Progenitor cell of endocrine pancreas (in vitro differentiated cells): ENCODE data around the gene NME3. TPM values are rescaled to one million over a fixed set of nuclear protein-coding genes. Genes with fewer than 3 reads are reported as not detected.
A peak's percentile ranks its signal among the peaks of the same experiment; 100 is the strongest.

Experiments used
- DNase-seq: peaks from one replicate; pipeline ENCODE4 v3.0.0; 2021; ENCODE audit warnings: low spot score; ENCODE audit not compliant: unreplicated experiment
- H3K27ac Mint-ChIP-seq: 2 replicates; pipeline ENCODE4 v1.8.0; 2021; ENCODE audit warnings: mild to moderate bottlenecking, moderate library complexity, mixed read lengths
- H3K27me3 Mint-ChIP-seq: 2 replicates; pipeline ENCODE4 v1.8.0; 2021; ENCODE audit warnings: mixed read lengths
- H3K36me3 Mint-ChIP-seq: 2 replicates; pipeline ENCODE4 v1.8.0; 2022; ENCODE audit warnings: mixed read lengths; ENCODE audit not compliant: insufficient read depth
- H3K4me1 Mint-ChIP-seq: 2 replicates; pipeline ENCODE4 v1.8.0; 2021; ENCODE audit warnings: low read depth, mixed read lengths
- H3K4me3 Mint-ChIP-seq: 2 replicates; pipeline ENCODE4 v1.8.0; 2021; ENCODE audit warnings: low read depth, mild to moderate bottlenecking, moderate library complexity, mixed read lengths
- H3K9me3 Mint-ChIP-seq: 2 replicates; pipeline ENCODE4 v1.8.0; 2021; ENCODE audit warnings: low read depth, mixed read lengths
- CTCF ChIP-seq: fragments of 200-600 bp; sonication (generic); IDR thresholded peaks from one replicate; pipeline ENCODE4 v1.5.0; 2021; ENCODE audit warnings: antibody characterized with exemption, mild to moderate bottlenecking; ENCODE audit not compliant: unreplicated experiment
- total RNA-seq: library from RNA; stranded (reverse); gene quantifications from 2 replicates; pipeline ENCODE4 v1.2.1, GENCODE V29; 2021

NME3 gene
- total RNA-seq, 1 donor from 2014 or later = 34.4 TPM

GRCh38 chr16:1790611-1791255 is 19.4 kb upstream of the NME3 start:
- DNase-seq = no peak
- no peaks in the 10 kb centered on the region for H3K9me3 Mint-ChIP-seq
- H3K27me3 Mint-ChIP-seq = no peaks in the 10 kb centered on the region
- peaks cover 3% of the 10 kb centered on the region for H3K4me1 Mint-ChIP-seq
- H3K4me3 Mint-ChIP-seq = no peak overlapping the region
- H3K36me3 Mint-ChIP-seq = peaks cover 4% of the 10 kb centered on the region
- H3K27ac Mint-ChIP-seq = no peak overlapping the region
- no peak for TF ChIP-seq CTCF

- Mint-ChIP-seq H3K4me1 (peaks cover 1% of the 10 kb centered on the region), H3K9me3 (no peaks in the 10 kb centered on the region), H3K27ac (no peak overlapping the region), H3K4me3 (no peak overlapping the region), H3K36me3 (peaks cover 4% of the 10 kb centered on the region), H3K27me3 (no peaks in the 10 kb centered on the region)
- DNase-seq = peak; percentile 9
- no peak for TF ChIP-seq CTCF
Measured at GRCh38 chr16:1790261-1790610, 18.9 kb upstream of the NME3 start.

GRCh38 chr16:1789643-1790045 is 18.3 kb upstream of the NME3 start:
- Mint-ChIP-seq H3K27ac (no peak overlapping the region), H3K4me1 (peaks cover 1% of the 10 kb centered on the region), H3K9me3 (no peaks in the 10 kb centered on the region), H3K4me3 (no peak overlapping the region), H3K36me3 (peaks cover 4% of the 10 kb centered on the region), H3K27me3 (no peaks in the 10 kb centered on the region)
- no peak for DNase-seq
- no peak for TF ChIP-seq CTCF

GRCh38 chr16:1788708-1789100 is 17.4 kb upstream of the NME3 start:
- Mint-ChIP-seq H3K27ac (no peak overlapping the region), H3K27me3 (no peaks in the 10 kb centered on the region), H3K4me3 (no peak overlapping the region), H3K4me1 (peaks cover 1% of the 10 kb centered on the region), H3K36me3 (peaks cover 4% of the 10 kb centered on the region), H3K9me3 (no peaks in the 10 kb centered on the region)
- TF ChIP-seq CTCF = no peak
- DNase-seq = no peak

- H3K4me1 Mint-ChIP-seq = peaks cover 6% of the 10 kb centered on the region
- no peaks in the 10 kb centered on the region for H3K9me3 Mint-ChIP-seq
- H3K4me3 Mint-ChIP-seq = no peak overlapping the region
- H3K27ac Mint-ChIP-seq = no peak overlapping the region
- no peak for TF ChIP-seq CTCF
- H3K36me3 Mint-ChIP-seq = peaks cover 4% of the 10 kb centered on the region
- no peaks in the 10 kb centered on the region for H3K27me3 Mint-ChIP-seq
- no peak for DNase-seq
Measured at GRCh38 chr16:1788095-1788707, 16.9 kb upstream of the NME3 start.
